Activated T-cell treated with anti-CD3 and anti-CD28 coated beads, Interleukin-2, amount 50 U/mL, for 24 hours (primary cell): Measurements from ENCODE around the gene CPLX1.
A peak's percentile ranks its signal among the peaks of the same experiment; 100 is the strongest.
"Not testable (repeated sequence)": the region's sequence is repeated elsewhere in the genome, so short reads cannot be mapped to it uniquely, and the experiment has no call there.

Experiments used
- DNase-seq: peaks from one replicate; pipeline ENCODE4 v3.0.0-alpha.2; 2020
- H3K27ac Mint-ChIP-seq: 2 replicates; pipeline ENCODE4 v1.8.0; 2020; ENCODE audit warnings: mild to moderate bottlenecking, mixed read lengths
- H3K27me3 Mint-ChIP-seq: 2 replicates; pipeline ENCODE4 v1.8.0; 2020; ENCODE audit warnings: mixed read lengths
- H3K36me3 Mint-ChIP-seq: 2 replicates; pipeline ENCODE4 v1.8.0; 2020; ENCODE audit warnings: low read depth, mixed read lengths
- H3K4me1 Mint-ChIP-seq: 2 replicates; pipeline ENCODE4 v1.8.0; 2020; ENCODE audit warnings: low read depth, mixed read lengths
- H3K4me3 Mint-ChIP-seq: 2 replicates; pipeline ENCODE4 v1.8.0; 2020; ENCODE audit warnings: mild to moderate bottlenecking, moderate library complexity, mixed read lengths
- H3K9me3 Mint-ChIP-seq: 2 replicates; pipeline ENCODE4 v1.8.0; 2020; ENCODE audit warnings: mixed read lengths

CPLX1 gene

GRCh38 chr4:763922-764321 lies 62.0 kb downstream of the CPLX1 start:
- no peak for DNase-seq
- peak overlapping the region; percentile 61 for H3K27ac Mint-ChIP-seq
- H3K4me1 Mint-ChIP-seq, result peaks cover 45% of the 10 kb centered on the region
- H3K9me3 Mint-ChIP-seq, result no peaks in the 10 kb centered on the region
- H3K4me3 Mint-ChIP-seq, result no peak overlapping the region
- peaks cover 81% of the 10 kb centered on the region for H3K36me3 Mint-ChIP-seq
- H3K27me3 Mint-ChIP-seq, result no peaks in the 10 kb centered on the region

GRCh38 chr4:763191-763810 lies 62.6 kb downstream of the CPLX1 start:
- Mint-ChIP-seq H3K9me3 (no peaks in the 10 kb centered on the region), H3K27me3 (no peaks in the 10 kb centered on the region), H3K4me1 (peaks cover 45% of the 10 kb centered on the region), H3K36me3 (peaks cover 80% of the 10 kb centered on the region), H3K4me3 (no peak overlapping the region), H3K27ac (peak overlapping the region; percentile 61)
- DNase-seq, result no peak

DNA sequence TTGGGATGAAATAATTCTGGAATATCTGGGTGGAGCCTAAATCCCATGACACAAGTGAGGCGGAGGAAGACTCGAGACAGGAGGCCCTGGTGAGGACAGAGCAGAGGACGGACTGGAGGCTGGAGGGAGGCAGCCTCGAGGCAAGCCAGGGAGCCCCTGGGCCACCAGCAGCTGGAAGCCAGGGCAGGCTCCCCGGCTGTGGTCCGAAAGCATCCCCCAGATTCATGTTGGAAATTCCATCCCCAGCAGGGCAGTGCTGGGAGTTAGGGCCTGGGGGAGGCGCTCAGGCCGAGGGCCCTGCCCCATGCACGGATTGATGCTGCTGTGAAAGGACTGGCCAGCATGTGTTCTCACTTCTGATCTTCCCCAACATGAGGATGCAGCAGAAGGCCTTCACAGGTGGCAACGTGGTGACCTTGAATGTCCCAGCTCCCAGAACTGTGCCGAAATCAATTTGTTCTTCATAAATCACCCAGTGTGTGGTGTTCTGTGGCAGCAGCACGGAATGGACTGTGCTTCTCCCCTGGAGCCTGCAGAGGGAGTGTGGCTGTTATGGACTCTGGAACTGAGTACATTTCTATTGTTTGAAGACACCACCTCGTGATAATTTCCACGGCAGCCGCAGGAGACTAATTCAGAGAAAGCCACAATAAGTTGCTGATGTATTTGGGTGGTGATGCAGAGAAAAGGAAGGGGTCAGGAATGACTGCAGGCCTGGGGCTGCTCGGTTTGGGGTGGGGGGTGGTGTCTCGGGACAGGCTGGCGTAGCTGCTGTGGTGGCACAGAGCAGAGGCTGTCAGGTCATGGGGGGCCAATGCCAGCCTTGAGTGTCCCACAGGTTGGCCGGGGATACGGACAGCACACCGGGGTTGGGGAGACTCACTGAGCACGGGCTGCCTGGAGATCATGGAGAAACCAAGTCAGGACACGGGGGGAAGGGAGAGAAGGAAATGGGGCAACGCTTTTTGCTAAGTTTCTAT lies 63.4 kb downstream of the CPLX1 start:
- peaks cover 44% of the 10 kb centered on the region for H3K4me1 Mint-ChIP-seq
- no peak for DNase-seq
- H3K27ac Mint-ChIP-seq, result peak overlapping the region; percentile 61
- no peak overlapping the region for H3K4me3 Mint-ChIP-seq
- H3K9me3 Mint-ChIP-seq, result no peaks in the 10 kb centered on the region
- H3K36me3 Mint-ChIP-seq, result peaks cover 74% of the 10 kb centered on the region
- H3K27me3 Mint-ChIP-seq, result no peaks in the 10 kb centered on the region

GRCh38 chr4:761739-762138 lies 64.2 kb downstream of the CPLX1 start:
- Mint-ChIP-seq H3K36me3 (peaks cover 71% of the 10 kb centered on the region), H3K4me1 (peaks cover 41% of the 10 kb centered on the region), H3K27ac (peak overlapping the region; percentile 54), H3K27me3 (no peaks in the 10 kb centered on the region), H3K9me3 (no peaks in the 10 kb centered on the region), H3K4me3 (no peak overlapping the region)
- DNase-seq, result no peak

GRCh38 chr4:761086-761485 lies 64.8 kb downstream of the CPLX1 start:
- Mint-ChIP-seq H3K36me3 (peaks cover 65% of the 10 kb centered on the region), H3K27ac (peak overlapping the region; percentile 54)

GRCh38 chr4:760616-761015 lies 65.3 kb downstream of the CPLX1 start:
- Mint-ChIP-seq H3K27ac (peak overlapping the region; percentile 35), H3K4me1 (peaks cover 37% of the 10 kb centered on the region), H3K36me3 (peaks cover 61% of the 10 kb centered on the region), H3K27me3 (no peaks in the 10 kb centered on the region), H3K4me3 (no peak overlapping the region), H3K9me3 (no peaks in the 10 kb centered on the region)
- DNase-seq, result no peak

More at GRCh38 chr4:761086-761485, 64.8 kb downstream of the CPLX1 start:
- Mint-ChIP-seq H3K4me1 (peaks cover 39% of the 10 kb centered on the region), H3K4me3 (no peak overlapping the region), H3K27me3 (no peaks in the 10 kb centered on the region), H3K9me3 (no peaks in the 10 kb centered on the region)
- DNase-seq, result no peak

GRCh38 chr4:759810-760209 lies 66.1 kb downstream of the CPLX1 start:
- peaks cover 30% of the 10 kb centered on the region for H3K4me1 Mint-ChIP-seq
- peak overlapping the region; percentile 65 for H3K27ac Mint-ChIP-seq
- not testable (repeated sequence) for H3K9me3 Mint-ChIP-seq, H3K4me3 Mint-ChIP-seq, H3K27me3 Mint-ChIP-seq, DNase-seq
- H3K36me3 Mint-ChIP-seq, result peaks cover 61% of the 10 kb centered on the region

- DNase-seq, result no peak
- Mint-ChIP-seq H3K27me3 (no peaks in the 10 kb centered on the region), H3K9me3 (no peaks in the 10 kb centered on the region), H3K4me3 (no peak overlapping the region), H3K36me3 (peaks cover 51% of the 10 kb centered on the region), H3K27ac (no peak overlapping the region), H3K4me1 (peaks cover 10% of the 10 kb centered on the region)
These were observed 68.8 kb downstream of the CPLX1 start for GRCh38 chr4:757111-757510.

DNA sequence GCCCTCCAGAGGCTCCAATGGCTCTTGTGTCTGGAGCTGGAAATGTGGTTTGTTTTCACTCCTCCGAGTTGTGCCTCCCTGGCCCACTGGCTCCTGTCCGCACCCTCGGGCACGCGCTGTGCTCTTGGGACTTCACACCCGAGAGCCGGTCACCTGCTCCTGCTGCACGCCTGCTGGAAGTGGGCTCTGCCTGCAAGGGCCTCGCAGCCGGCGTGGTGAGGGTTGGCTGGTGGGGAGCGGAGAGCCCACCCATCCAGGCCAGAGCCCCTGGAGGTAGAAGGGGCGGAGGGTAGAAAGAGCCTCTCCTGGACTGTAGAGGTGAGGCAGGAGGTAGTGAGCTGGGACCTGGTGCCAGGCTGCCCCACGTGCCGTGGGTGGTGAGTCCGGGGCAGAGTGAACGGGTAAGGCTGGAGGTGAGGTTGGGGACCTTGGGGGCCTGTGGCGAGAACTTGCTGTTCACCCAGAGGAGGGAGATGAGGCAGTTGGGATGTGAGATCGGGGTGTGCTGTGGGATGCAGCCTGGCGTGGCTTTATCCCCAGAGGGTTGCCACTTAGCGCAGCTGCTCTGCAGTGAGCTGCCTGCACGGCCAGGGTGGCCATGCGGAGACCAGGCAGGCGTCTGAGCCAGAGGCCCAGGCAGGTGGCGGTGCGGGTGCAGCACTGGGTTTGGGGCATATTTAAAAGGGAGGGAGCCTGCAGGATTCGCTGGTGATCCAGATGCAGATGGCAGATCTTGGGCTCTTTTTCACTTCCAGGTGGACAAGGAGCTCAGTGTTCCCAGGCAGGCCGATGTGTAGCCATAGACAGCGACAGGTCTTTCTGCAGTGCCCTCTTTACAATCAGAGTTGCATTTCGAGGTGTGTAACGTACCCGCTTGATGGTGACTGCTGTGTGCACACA lies 71.5 kb downstream of the CPLX1 start:
- peak overlapping the region; percentile 47 for H3K27ac Mint-ChIP-seq

DNA sequence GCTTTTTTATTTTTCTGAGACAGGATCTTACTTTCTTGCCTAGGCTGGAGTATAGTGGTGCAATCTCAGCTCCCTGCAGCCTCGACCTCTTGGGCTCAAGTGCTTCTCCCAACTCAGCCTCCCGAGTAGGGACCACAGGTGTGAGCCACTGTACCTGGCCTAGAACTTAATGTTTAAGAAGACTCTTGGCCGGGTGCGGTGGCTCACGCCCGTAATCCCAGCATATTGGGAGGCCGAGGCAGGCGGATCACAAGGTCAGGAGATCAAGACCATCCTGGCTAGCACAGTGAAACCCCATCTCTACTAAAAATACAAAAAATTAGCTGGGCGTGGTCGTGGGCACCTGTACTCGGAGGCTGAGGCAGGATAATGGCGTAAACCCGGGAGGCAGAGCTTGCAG lies 72.7 kb downstream of the CPLX1 start:
- not testable (repeated sequence) for DNase-seq, H3K27me3 Mint-ChIP-seq, H3K27ac Mint-ChIP-seq, H3K9me3 Mint-ChIP-seq, H3K4me1 Mint-ChIP-seq, H3K4me3 Mint-ChIP-seq
- peaks cover 55% of the 10 kb centered on the region for H3K36me3 Mint-ChIP-seq

More for the DNA sequence above, 71.5 kb downstream of the CPLX1 start:
- H3K36me3 Mint-ChIP-seq, result peaks cover 46% of the 10 kb centered on the region
- no peak for DNase-seq
- no peaks in the 10 kb centered on the region for H3K4me1 Mint-ChIP-seq
- no peaks in the 10 kb centered on the region for H3K9me3 Mint-ChIP-seq
- H3K27me3 Mint-ChIP-seq, result no peaks in the 10 kb centered on the region
- no peak overlapping the region for H3K4me3 Mint-ChIP-seq

DNA sequence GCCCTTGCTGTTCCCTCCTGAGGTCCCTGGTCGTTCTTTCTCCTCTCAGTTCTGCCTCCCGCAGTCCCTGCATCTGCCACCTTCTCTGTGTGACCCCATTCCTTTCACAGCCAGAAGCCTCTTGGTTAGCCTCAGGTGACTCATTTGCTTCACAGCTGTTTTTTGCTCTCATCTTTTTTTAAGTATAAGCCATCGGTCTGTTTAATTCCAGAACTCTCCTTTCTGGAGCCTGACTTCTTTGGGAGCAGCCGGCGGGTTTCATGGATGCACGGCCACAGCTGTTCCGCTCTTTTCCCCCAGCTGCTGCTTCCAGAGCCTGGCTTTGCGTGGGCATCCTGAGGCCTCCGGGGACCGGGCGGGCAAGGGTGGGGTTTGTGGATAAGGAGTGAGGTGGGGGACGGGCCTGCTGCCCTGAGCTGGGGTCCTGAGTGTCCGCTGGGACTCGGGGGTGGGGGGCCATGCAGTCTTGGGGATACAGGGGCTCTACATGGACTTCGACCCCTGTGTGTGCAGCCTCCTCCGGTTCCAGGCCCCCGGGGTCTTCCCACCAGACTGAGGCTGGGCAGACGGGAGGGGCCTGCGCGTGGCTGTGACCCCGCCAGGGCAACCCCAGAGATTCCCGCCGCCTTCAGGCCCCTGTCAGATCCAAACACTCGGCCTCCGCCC lies 73.6 kb downstream of the CPLX1 start:
- DNase-seq, result no peak
- Mint-ChIP-seq H3K27me3 (no peaks in the 10 kb centered on the region), H3K4me3 (no peak overlapping the region), H3K4me1 (no peaks in the 10 kb centered on the region), H3K36me3 (peaks cover 56% of the 10 kb centered on the region), H3K27ac (no peak overlapping the region), H3K9me3 (no peaks in the 10 kb centered on the region)

- no peaks in the 10 kb centered on the region for H3K9me3 Mint-ChIP-seq
- H3K27ac Mint-ChIP-seq, result no peak overlapping the region
- H3K27me3 Mint-ChIP-seq, result no peaks in the 10 kb centered on the region
- H3K4me3 Mint-ChIP-seq, result no peak overlapping the region
- DNase-seq, result no peak
- H3K4me1 Mint-ChIP-seq, result no peaks in the 10 kb centered on the region
- peaks cover 53% of the 10 kb centered on the region for H3K36me3 Mint-ChIP-seq
These were observed 74.3 kb downstream of the CPLX1 start for GRCh38 chr4:751676-752075.

DNA sequence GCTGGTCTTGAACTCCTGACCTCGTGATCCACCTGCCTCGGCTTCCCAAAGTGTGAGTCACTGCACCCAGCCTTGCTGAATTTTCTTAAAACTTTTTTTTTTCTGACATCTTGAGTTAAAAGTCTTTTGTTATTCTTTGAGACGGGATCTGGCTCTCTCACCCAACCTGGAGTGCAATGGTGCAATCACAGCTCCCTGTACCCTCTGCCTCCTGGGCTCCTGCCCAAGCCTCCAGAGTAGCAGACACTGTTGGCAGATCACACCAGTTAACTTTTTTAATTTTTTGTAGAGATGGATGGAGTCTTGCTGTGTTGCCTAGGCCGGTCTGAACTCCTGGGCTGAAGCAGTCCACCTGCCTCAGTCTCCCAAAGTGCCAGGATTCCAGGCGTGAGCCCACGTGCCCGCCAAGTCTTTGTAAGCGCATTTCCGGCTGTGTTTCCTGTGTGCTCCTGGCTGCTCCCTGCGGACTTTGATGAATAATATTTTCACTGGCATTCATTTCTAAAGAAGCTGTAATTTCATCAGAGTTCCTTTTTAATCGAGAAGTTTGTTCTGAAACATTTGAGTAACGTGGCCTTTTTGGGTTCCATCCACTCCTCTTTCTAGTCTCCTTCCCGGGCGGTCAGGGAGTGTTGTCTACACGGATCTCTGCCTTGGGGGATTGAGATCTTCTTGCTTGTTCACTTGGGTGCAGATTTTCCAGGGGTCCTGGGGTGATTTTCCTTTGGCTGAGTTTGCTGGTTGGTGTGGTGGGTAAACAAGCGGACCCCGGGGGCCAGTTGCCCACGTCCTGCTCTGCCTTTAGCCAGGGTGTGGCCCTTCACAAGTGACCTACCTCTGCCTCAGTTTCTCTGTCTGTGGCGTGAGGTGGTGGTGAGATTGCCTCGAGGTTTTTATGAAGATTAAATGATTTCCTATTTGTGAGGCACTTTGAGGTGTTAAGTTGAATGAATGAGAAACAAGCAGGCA lies 75.9 kb downstream of the CPLX1 start:
- Mint-ChIP-seq H3K4me3 (no peak overlapping the region), H3K27me3 (no peaks in the 10 kb centered on the region), H3K9me3 (no peaks in the 10 kb centered on the region), H3K27ac (no peak overlapping the region), H3K4me1 (no peaks in the 10 kb centered on the region), H3K36me3 (peaks cover 46% of the 10 kb centered on the region)
- no peak for DNase-seq
